GM21737 (cell line): ENCODE results near the gene ANGEL2.
A peak's percentile ranks its signal among the peaks of the same experiment; 100 is the strongest.
"Not testable (repeated sequence)": the region's sequence is repeated elsewhere in the genome, so short reads cannot be mapped to it uniquely, and the experiment has no call there.

Experiments used
- ATAC-seq: cut with Tn5 transposase; IDR thresholded peaks from one replicate; pipeline ENCODE4 v1.9.1; 2021; ENCODE audit warnings: mild to moderate bottlenecking, moderate library complexity; ENCODE audit not compliant: unreplicated experiment

Gene ANGEL2

DNA sequence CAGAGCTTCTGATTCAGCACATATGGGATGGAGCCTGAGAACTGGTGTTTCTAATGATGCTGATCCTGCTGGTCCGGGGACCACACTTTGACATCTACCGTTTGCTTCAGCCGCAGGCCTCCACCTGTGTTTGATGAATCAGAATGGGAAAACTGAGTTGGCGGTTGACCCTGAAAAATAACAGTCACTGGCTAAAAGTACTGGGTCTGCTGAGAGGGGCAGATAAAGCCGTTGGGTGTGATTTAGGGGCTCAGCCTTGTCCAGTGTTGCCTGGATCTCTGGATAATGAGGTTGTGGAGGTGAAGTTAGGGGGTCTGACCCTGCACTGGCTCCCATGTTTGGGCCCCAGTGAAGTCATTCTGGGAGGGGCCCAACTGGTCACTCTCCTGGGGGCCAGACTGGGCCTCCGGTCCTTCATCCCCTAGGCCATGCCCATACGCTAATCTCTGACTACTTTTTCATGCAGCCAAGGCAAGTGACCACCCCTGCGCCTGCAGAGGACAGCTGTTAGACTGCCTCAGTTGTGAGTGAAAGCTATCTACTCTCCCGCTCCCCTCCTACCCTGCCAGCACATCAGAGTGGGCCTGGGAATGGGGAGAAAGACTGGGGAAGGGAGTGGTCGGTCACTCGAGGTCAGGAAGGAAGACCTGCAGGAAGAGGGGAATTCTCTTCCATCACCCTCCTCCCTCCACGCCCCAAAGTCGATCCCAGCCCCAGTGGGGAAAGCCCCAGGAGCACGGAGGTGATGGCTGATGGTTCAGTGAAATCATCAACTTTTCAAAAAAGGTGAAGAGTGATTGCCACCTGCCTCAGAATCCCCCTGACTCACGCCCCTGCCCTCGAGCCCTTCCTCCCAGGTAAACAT, 37.7 kb downstream of the ANGEL2 start:
- ATAC-seq, result no peak

DNA sequence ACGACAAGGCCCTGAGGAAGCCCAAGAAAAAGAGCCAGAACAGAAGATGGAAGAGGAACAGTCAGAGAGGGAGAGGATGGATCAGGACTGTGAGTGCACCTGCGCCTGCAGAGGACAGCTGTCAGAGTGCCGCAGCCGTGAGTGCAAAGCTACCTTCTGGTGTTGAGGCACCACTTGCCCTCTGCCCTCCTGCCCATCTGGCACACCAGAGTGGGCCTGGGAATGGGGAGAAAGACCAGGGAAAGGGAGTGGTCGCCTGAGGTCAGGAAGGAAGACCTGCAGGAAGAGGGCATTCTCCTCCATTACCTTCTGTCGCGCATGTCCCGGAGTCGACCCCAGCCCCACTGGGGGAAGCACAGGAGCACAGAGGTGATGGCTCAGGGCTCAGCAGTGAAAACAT, 39.1 kb downstream of the ANGEL2 start:
- no peak for ATAC-seq

DNA sequence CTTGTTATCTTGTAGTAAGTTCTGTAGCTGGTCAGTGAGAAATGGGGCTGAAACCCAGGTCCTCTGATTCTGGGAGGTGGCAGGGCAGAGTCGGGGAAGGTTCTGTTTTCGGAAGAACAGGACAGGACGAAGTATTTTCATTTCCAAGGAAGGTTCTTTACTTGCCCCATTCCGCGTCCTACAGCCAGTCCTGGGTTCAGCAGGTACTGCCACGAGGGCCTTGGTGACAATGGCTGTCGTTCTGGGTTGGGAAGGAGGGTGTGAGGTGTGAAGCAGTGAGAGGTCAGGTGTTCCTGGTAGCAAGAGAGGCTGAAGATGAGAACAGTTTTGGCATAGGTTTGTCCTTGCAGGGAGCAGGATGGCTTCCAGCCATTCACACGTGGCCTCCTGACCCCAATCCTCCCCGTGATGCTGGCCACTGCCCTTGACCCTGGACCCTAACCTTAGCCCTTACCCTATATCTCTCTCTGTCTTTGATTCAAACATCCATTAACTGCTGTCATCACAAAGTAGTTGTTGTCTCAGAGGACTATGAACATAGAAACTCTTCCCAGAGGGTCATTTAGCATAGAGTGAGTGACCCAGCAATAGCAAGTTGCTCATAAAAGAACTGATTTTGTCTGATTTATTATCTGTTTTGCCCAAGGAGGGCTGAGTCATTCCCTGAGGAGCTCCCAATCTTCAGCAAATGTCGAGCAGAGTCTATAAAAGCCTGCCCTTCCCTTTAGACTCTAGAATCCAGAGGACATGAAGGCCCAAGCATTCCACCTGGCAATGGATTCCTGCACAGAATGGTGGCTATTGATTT, 40.4 kb downstream of the ANGEL2 start:
- ATAC-seq, result no peak

DNA sequence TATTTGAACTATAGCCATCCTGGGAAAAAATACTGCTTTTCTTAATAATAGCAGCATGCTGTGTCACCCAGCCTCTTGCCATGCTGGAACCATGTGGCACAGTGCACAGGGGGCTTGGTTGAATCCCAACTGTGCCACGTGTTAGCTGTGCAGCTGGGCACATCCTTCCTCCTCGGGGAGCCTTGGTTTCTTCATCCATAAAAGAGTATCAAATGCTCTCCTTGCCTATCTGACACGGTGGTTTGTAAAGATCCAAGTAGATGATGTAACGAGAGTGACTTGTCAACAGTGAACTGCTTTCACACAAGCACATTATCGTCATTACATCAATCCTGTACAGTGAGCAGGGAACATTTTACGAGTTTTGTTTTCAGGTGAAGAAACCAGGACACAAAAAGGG, 41.0 kb downstream of the ANGEL2 start:
- no peak for ATAC-seq

DNA sequence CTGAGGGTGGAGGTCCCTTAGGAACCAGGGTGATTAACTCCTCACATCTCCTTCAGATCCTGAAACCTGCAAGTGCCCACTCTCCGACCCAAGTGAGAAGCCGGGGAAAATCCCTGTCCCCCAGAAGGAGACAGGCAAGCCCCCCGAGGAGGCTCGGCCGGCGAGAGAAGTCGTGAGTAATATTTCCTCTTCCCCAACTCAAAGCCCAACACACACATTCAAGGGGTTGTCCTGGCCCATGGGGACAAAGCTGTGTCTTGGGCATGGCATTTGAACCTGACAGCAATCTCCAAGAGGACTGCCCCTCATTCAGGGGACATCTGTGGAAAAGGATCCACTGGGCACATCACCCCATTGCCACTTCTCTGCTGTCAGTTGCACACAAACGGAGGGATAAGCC, 41.8 kb downstream of the ANGEL2 start:
- no peak for ATAC-seq

DNA sequence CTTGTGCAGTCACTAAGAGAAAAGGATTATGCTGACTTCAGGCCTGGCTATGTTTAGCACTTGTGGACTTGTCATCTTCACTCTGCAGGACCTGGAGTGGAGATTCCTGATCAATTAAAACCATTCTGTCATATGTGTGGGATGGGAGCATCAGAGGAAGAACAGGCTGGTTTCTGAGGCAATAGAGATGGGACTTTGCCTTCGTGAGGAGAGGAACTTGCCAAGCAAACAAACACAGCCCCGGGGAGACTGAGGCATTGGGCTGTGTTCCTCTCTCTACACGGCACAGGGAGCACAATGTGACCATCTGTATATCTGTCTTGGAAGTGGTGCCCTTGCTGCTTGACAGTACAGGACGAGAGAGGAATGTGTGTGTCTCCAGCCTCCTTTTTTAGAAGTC, 42.2 kb downstream of the ANGEL2 start:
- ATAC-seq, result no peak

DNA sequence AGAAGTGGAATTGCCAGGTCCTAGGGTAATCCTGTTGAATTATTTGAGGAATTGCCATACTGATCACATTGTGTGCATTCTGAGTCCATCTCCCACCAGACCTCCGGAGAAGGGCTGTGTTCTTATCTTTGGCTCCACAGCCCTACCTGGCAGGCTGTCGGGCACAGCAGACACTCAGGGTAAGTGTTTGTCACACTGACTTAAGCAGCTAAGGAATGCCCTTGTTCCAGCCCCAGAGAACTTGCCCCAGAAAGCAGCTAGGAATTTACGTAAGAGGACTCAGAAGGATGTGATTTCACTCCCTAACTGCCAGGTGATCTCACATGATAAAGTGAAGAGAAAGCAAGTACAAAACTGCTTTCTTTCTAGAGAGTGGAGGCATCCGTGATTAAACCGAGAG, 44.4 kb downstream of the ANGEL2 start:
- ATAC-seq, result no peak

DNA sequence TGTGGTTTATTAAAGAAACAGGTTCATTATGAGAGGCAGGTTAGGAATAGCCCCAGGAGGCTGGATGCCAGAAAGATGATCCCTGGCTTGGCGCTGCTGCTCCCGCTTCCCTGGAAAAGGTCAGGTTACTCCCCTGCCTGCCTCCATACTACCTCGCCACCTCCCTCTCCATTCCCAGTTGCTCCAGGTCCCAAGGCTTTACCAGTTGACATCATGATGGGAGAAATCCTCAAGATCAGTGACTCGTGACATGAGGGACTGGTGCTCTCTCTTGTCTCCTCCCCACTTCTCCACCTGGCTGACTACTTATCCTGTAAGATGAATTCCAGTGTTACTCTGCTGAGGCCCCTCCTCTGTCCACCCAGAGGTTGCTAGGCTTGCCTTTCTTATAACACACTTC, 45.6 kb downstream of the ANGEL2 start:
- no peak for ATAC-seq

DNA sequence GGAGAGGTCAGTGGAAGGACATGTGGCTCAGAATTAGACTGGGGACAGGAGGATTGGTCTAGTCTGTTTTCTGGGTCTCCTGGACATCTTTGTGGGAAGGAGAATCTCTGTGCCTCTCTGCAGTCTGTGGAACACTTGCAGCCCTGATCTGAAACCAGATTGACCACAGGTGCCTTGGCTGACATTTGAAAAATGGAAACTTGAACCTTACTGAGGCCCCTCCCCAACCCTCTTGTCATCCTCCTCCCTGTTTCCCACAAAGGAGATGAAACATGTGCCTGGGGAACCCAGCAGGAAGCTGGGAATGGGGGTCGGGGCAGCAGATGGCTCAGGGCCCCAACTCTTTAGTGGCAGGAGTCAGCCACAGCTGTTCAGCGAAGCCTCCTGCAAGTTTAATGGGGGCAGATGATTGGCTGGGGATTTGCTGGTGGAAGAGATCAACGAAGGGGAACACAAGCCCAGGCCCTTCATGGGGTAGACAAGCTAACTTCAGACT, 47.3 kb downstream of the ANGEL2 start:
- no peak for ATAC-seq

DNA sequence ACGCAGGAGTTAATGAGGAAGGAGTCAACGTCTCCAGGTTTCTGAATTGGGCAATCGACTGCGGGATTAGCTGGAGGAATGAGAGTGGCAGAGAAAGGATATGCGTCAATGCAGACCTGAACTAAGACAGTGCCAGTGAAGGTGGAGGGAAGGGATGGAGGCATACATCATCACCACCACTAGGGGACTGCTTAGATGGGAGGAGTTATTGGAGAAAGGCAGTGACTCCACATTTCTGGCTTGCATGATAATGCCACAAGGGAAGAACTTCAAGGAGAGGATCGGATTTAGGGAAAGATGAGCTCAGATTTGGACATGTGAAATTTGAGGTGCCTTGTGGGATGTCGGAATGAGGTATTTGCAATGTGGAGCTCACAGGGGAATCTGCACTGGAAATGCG, 47.9 kb downstream of the ANGEL2 start:
- no peak for ATAC-seq

DNA sequence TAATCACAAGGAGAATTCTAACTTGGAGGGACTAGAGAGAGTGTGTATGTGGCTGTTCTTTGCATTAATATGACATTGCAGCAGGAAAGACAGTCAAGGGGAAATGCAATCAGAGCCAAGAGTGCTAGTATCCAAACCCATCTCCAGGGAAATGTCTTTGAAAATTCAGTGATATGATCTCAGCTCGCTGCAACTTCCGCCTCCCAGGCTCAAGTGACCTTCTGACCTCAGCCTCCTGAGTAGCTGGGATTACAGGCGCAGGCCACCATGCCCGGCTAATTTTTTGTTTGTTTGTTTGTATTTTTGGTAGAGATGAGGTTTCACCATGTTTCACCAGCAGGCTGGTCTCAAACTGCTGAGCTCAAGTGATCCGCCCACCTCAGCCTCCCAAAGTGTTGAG, 49.1 kb downstream of the ANGEL2 start:
- no peak for ATAC-seq

DNA sequence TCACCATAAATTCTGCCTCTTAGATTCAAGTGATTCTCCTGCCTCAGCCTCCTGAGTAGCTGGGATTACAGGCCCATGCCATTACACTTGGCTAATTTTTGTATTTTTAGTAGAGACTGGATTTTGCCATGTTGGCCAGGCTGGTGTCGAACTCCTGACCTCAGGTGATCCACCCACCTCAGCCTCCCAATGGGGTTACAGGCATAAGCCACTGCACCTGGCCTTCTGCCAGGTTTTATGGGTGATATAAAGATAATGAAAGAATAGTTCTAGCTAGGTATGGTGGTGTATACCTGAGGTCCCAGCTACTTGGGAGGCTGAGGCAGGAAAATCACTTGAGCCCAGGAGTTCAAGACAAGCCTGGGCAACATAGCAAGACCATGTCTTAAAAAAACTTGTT, 50.7 kb downstream of the ANGEL2 start:
- not testable (repeated sequence) for ATAC-seq

DNA sequence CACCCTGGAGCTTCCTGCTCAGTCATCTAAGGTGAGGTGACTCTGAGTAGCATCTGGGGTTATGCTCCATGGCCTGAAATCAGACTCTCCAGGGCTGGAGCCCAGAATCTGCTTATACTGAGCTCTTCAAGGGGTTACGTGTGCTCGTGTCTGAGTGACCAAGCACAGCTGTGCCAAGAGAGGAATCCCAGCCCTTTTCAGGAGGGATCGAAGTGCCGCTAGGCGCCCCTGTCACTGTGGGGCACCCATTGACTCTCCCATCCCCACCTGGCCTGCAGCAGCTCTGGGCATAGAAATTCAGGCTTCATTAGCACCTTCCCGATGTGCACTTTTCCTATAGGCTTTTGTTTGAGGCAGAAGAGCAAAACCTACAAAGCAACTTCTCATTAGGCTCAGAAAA, 51.6 kb downstream of the ANGEL2 start:
- no peak for ATAC-seq

DNA sequence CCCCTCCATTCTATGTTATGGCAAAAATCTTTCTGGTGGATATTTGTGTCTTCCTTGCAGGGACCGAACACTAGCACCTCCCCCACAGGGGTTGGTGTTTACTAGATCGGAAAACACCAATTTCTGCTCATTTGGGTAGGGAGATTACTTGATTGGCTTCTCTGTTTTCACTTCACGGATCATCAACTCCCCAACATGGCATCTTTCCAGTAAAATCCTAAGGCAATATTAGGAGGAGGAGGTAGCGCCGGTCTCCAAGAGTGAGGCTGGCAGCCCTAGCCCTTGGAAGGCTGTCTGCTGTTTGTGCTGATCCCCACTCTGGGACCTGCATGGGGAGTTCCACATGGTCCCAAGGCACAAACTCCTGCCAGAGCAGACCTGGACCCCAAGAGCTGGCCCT, 53.2 kb downstream of the ANGEL2 start:
- no peak for ATAC-seq

DNA sequence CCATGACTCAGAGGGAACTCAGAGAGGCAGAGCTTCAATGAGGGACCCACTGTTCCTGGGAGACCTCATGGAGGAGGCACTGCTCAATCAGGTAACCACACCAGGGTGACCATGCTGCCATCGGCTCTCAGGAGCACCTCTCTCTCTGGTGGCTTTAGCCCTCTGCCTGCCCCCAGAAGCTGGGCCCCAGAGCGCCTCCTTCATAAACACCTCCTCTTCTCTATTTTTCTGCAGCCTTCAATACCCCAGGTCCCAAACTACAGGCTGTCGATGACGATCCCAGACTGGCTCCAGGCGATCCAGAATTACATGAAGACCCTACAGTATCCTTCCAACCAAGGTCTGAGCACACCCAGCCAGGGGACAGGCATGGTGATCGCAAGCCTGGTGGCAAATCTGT, 54.7 kb downstream of the ANGEL2 start:
- ATAC-seq, result no peak

DNA sequence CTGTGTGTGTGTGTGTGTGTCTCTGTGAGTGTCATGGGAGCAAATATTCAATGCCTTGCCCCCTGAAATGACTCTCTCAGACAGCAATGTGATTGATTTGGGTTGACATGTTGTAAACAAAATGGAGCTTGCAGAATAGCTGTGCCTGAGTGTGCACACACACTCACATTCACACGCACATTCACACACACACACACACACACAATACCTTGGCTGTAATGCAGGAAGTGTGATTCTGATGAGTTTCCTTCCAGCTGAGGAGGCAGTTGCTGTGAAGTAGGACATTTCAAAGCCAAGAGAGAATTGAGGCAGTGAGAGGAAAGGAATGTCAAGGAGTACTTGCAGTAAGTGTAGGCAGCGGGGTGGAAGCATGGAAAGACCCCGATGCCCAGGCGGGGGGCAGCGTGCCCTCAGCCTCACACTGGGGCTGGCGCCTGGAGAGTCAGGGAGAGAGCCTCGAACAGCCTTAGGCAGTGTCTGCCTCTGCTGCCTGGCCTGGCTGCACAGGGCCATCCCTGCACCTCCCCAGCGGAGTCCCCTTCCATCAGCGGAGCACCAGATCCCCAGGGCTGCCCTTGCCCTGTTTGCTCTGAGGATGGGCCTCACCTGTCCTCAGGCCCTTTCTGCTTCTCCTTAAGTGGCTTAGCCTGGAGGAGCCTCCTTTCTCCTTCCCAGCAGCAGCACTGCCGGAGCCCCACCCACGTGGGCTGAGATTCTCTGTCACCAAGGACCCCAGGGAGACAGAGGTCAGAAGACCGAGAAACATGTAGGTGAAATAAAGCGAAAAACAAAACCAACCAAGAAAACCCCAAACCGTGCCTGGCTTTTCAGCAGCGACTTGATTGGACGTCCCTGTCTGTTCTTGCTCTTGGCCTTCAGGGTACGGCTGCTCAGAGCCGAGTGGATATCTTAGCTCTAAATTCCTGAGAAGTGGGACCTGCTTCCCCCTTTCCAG, 56.1 kb downstream of the ANGEL2 start:
- peak; percentile 56 for ATAC-seq

DNA sequence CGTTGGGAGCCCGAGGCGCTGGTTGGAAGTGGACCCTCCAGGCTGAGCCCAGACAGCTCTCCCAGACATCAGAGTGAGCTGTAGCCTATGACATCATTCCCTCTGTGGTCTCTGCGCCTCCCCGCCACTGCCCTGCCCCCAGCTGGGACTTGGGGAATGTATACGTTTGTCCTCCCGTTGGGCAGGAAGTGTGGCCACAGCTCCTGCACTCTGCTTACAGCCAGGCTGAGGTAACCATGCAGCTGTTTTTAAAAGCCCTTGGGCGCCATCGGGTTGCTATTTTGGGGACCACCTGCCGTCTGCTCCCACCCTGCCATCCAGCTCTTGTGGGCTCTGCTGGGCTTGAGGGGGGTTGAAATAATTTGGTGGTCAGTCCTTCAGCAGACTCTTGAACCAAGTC, 57.5 kb downstream of the ANGEL2 start:
- ATAC-seq, result no peak

DNA sequence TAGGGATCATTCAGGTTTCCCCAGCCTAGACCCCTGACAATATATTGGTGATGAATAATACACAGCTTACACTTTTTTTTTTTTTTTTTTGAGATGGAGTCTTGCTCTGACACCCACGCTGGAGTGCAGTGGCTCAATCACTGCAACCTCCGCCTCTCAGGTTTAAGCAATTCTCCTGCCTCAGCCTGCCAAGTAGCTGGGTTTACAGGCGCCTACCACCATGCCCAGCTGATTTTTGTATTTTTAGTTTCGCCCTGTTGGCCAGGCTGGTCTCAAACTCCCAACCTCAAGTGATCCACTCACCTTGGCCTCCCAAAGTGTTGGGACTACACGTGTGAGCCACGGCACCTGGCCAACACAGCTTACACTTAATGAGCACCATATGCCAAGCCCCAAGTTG, 58.1 kb downstream of the ANGEL2 start:
- no peak for ATAC-seq

DNA sequence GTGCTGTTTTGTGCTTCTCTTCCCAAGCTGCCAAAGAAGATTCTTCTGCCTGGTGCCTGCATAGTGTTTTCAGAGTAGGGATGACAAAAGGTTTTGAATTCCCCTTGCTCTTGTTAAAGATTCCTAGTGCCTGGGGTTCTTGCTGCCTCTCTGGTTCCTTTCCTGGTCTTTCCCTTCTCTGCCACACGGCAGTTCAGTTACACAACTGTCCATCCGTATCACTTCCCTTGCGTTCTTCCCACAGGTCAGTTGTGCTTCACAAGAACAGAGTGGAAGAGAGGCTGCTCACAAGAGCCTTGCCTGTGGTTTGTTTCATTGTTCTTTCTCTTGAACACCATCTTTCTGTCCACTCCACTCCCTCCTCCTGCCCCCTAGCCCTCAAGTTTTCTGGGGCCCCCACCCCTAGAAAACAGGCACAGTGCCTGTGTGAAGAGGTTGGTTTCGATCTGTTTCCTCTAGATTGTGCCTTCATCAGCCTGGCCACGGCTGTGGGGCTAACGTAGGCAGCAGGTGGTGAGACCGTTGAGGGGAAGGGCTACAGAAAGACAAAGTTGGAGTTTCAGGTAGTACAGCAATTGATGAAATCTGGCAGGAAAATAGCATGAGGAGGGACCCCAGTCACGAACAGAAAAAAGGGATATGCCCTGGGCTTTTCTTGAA, 59.6 kb downstream of the ANGEL2 start:
- ATAC-seq, result no peak

DNA sequence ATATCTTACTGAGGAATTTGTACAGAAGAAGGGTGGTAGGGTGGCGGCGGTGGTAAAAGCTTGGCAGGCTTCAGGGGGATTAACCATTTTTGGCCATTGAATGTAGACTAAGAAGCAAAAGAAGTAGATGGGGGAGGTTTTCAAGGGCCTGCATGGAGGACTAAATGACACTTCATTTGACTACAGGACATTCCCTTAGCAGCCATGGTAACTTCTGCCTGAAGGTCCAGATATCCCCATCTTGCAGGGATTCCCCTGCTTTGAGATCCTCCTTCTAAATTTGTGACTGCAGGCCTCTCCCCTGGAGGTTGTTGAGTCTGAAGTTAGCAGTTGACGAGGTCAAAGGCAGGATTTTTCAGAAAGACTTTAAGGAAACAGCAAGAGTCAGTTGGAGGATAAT, 60.6 kb downstream of the ANGEL2 start:
- ATAC-seq, result no peak
